ENCODE measurements around the gene CREM. TPM values are rescaled to one million over a fixed set of nuclear protein-coding genes. Genes with fewer than 3 reads are reported as not detected.

The CREM gene
- total RNA-seq, 2 experiments from 2014 or later = 121 to 131 TPM

GRCh38 chr10:35096312-35096711 is 30.3 kb upstream of the CREM start:
- Mint-ChIP-seq H3K4me3 (no peak overlapping the region), H3K4me1 (ENCODE audit: low read depth) (peaks cover 2% of the 10 kb centered on the region), H3K36me3 (ENCODE audit: low read depth) (no peaks in the 10 kb centered on the region), H3K9me3 (no peaks in the 10 kb centered on the region), H3K27ac (no peak overlapping the region), H3K27me3 (peaks cover 10% of the 10 kb centered on the region)
- no peak for TF ChIP-seq CTCF (IDR thresholded peaks at IDR 0.05)
- ChIA-PET POLR2A (no interaction called here), CTCF (no interaction called here)
- DNase-seq = no peak
- ATAC-seq = no peak
- intact Hi-C loops (cut with micrococcal nuclease) = no loop called here

GRCh38 chr10:35097510-35097909 is 29.1 kb upstream of the CREM start:
- DNase-seq (no peak), ATAC-seq (no peak)
- no peak for TF ChIP-seq CTCF (IDR thresholded peaks at IDR 0.05)
- H3K4me1 Mint-ChIP-seq (ENCODE audit: low read depth) = no peaks in the 10 kb centered on the region
- intact Hi-C loops (cut with micrococcal nuclease) = no loop called here
- H3K27me3 Mint-ChIP-seq = peaks cover 10% of the 10 kb centered on the region
- no peaks in the 10 kb centered on the region for H3K9me3 Mint-ChIP-seq
- H3K36me3 Mint-ChIP-seq (ENCODE audit: low read depth) = no peaks in the 10 kb centered on the region
- POLR2A ChIA-PET = no interaction called here
- H3K27ac Mint-ChIP-seq = no peak overlapping the region
- no peak overlapping the region for H3K4me3 Mint-ChIP-seq
- CTCF ChIA-PET = no interaction called here

- Mint-ChIP-seq H3K4me1 (ENCODE audit: low read depth) (no peaks in the 10 kb centered on the region), H3K9me3 (no peaks in the 10 kb centered on the region), H3K4me3 (no peak overlapping the region), H3K27ac (no peak overlapping the region), H3K36me3 (ENCODE audit: low read depth) (no peaks in the 10 kb centered on the region), H3K27me3 (peaks cover under 1% of the 10 kb centered on the region)
- ChIA-PET CTCF (interaction anchor here (0.6 to 1.2 kb wide), 2 partner anchors 15 to 21 kb away, joined by 3 read pairs; no protein-coding TSS in a partner anchor), POLR2A (no interaction called here)
- no peak for TF ChIP-seq CTCF (IDR thresholded peaks at IDR 0.05)
- ATAC-seq = no peak
- intact Hi-C loops (cut with micrococcal nuclease) = no loop called here
- no peak for DNase-seq
Measured at GRCh38 chr10:35103882-35104281, 22.8 kb upstream of the CREM start.

GRCh38 chr10:35112571-35112970 is 14.1 kb upstream of the CREM start:
- intact Hi-C loops (cut with micrococcal nuclease) = no loop called here
- H3K4me3 Mint-ChIP-seq = no peak overlapping the region
- H3K27me3 Mint-ChIP-seq = no peaks in the 10 kb centered on the region
- H3K27ac Mint-ChIP-seq = no peak overlapping the region
- no peak for ATAC-seq
- H3K9me3 Mint-ChIP-seq = no peaks in the 10 kb centered on the region
- no peaks in the 10 kb centered on the region for H3K36me3 Mint-ChIP-seq (ENCODE audit: low read depth)
- TF ChIP-seq CTCF (IDR thresholded peaks at IDR 0.05) = no peak
- CTCF ChIA-PET = no interaction called here
- no peaks in the 10 kb centered on the region for H3K4me1 Mint-ChIP-seq (ENCODE audit: low read depth)
- POLR2A ChIA-PET = no interaction called here
- DNase-seq = no peak

DNA sequence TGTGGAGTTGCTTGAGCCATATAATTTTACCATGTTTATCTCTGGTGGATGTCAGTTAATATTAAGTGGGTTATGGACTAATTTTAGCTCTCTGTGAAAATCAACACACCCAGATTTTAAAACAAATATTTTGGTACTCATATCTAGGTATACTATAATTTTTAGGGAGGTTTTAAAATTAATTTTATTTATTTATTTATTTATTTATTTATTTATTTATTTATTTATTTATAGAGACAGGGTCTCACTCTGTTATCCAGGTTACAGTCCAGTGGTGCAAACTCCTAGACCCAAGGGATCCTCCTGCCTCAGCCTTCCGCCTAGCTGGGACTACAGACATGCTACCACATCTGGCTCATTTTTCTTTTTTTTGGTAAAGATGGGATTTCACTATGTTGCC is 7.3 kb upstream of the CREM start:
- H3K9me3 Mint-ChIP-seq = no peaks in the 10 kb centered on the region
- H3K4me3 Mint-ChIP-seq = no peak overlapping the region
- H3K27me3 Mint-ChIP-seq = no peaks in the 10 kb centered on the region
- no peak for TF ChIP-seq CTCF (IDR thresholded peaks at IDR 0.05)
- CTCF ChIA-PET = interaction anchor here (0.8 to 12.6 kb wide), 11 partner anchors 20 to 444 kb away, joined by 3 to 255 read pairs (median 12); no protein-coding TSS in a partner anchor
- intact Hi-C loops (cut with micrococcal nuclease) = no loop called here
- H3K27ac Mint-ChIP-seq = no peak overlapping the region
- POLR2A ChIA-PET = interaction anchor here (0.8 kb wide), 2 partner anchors 100 to 151 kb away, joined by 3 read pairs; no protein-coding TSS in a partner anchor
- no peaks in the 10 kb centered on the region for H3K36me3 Mint-ChIP-seq (ENCODE audit: low read depth)
- DNase-seq = no peak
- peaks cover 15% of the 10 kb centered on the region for H3K4me1 Mint-ChIP-seq (ENCODE audit: low read depth)
- ATAC-seq = no peak
